Measurements from ENCODE around the gene NOP16. TPM values are rescaled to one million over a fixed set of nuclear protein-coding genes. Genes with fewer than 3 reads are reported as not detected.

Gene NOP16
- total and polyA plus RNA-seq, 2 experiments from 2014 or later = 22.9 to 64.0 TPM

DNA sequence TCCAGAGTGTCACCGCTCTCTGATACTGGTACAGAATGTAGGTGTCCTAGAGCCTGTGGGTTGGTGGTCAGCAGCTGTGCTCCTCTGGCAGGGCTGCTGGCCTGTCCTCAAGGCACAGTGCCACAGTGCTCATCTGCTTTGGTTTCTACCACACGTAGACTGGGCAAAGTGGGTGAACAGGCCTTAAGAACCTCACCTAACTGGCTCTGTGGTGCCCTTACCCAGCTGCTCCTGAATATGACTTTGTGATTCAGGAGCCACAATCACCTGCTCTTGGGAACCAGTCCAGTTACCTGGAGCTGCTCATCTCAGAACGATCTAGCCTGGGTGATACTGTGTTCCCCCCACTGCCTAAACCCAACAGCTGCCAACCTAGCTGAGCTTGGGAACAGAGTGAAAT is 6.4 kb downstream of the NOP16 start:
- TF ChIP-seq EZH2 (IDR thresholded peaks at IDR 0.05; ENCODE audit: borderline replicate concordance) (no peak), EZH2phosphoT487 (IDR thresholded peaks at IDR 0.05; ENCODE audit: low read depth, severe bottlenecking, unreplicated experiment) (no peak)
- TF ChIP-seq, protein P1, sequence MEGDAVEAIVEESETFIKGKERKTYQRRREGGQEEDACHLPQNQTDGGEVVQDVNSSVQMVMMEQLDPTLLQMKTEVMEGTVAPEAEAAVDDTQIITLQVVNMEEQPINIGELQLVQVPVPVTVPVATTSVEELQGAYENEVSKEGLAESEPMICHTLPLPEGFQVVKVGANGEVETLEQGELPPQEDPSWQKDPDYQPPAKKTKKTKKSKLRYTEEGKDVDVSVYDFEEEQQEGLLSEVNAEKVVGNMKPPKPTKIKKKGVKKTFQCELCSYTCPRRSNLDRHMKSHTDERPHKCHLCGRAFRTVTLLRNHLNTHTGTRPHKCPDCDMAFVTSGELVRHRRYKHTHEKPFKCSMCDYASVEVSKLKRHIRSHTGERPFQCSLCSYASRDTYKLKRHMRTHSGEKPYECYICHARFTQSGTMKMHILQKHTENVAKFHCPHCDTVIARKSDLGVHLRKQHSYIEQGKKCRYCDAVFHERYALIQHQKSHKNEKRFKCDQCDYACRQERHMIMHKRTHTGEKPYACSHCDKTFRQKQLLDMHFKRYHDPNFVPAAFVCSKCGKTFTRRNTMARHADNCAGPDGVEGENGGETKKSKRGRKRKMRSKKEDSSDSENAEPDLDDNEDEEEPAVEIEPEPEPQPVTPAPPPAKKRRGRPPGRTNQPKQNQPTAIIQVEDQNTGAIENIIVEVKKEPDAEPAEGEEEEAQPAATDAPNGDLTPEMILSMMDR (IDR thresholded peaks at IDR 0.05; ENCODE audit: poor library complexity) = no peak
- Histone ChIP-seq H3K9me2 (replicated peaks; ENCODE audit: insufficient read depth) (no peaks in the 10 kb centered on the region), H3K4me2 (no peak overlapping the region), H3K4me1 (ENCODE audit: insufficient read depth) (peaks cover 2% of the 10 kb centered on the region), H3K79me2 (peaks cover 13% of the 10 kb centered on the region), H4K20me1 (ENCODE audit: insufficient read depth, poor library complexity, severe bottlenecking) (no peaks in the 10 kb centered on the region), H3K9me3 (ENCODE audit: low read depth) (no peaks in the 10 kb centered on the region), H3K36me3 (replicated peaks; ENCODE audit: insufficient read depth, low read depth) (no peaks in the 10 kb centered on the region), H2AFZ (no peak overlapping the region), H3K4me3 (no peak overlapping the region), H3K27ac (no peak overlapping the region), H3K27me3 (no peaks in the 10 kb centered on the region)
- no peak for DNase-seq (ENCODE audit: low spot score)
- 94% methylated on average over 3 of the region's 3 CpGs for WGBS (ENCODE audit: low lambda C conversion rate, missing lambda C conversion rate)

DNA sequence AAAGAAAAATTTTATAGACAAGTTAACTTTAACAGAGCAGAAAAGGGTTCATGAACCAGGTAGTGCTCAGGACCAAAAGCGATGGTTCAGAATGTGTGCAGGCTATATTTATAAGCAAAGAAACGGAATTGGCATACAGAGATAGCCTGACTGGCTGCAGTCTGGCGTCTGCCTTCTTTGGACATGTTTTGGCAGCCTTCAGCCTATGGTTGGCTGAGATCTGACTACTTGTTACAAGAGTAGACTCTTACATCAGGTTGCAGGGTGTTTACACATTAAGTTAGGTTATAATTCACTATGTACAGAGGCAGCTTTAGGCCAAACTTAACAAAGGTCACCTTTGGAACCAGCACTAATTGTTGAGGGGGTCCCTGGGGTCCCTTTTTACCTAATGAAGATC is 7.0 kb downstream of the NOP16 start:
- Histone ChIP-seq H4K20me1 (ENCODE audit: insufficient read depth, poor library complexity, severe bottlenecking) (no peaks in the 10 kb centered on the region), H3K9me2 (replicated peaks; ENCODE audit: insufficient read depth) (no peaks in the 10 kb centered on the region), H3K36me3 (replicated peaks; ENCODE audit: insufficient read depth, low read depth) (no peaks in the 10 kb centered on the region), H2AFZ (no peak overlapping the region), H3K27ac (no peak overlapping the region), H3K4me1 (ENCODE audit: insufficient read depth) (no peaks in the 10 kb centered on the region), H3K9me3 (ENCODE audit: low read depth) (no peaks in the 10 kb centered on the region), H3K4me3 (no peak overlapping the region), H3K4me2 (no peak overlapping the region), H3K27me3 (no peaks in the 10 kb centered on the region), H3K79me2 (peaks cover 7% of the 10 kb centered on the region)
- DNase-seq (ENCODE audit: low spot score) = no peak
- TF ChIP-seq EZH2phosphoT487 (IDR thresholded peaks at IDR 0.05; ENCODE audit: low read depth, severe bottlenecking, unreplicated experiment) (no peak), EZH2 (IDR thresholded peaks at IDR 0.05; ENCODE audit: borderline replicate concordance) (no peak)
- TF ChIP-seq, protein P1 (IDR thresholded peaks at IDR 0.05; ENCODE audit: poor library complexity) = no peak
- 96% methylated on average over 3 of the region's 3 CpGs for WGBS (ENCODE audit: low lambda C conversion rate, missing lambda C conversion rate)

DNA sequence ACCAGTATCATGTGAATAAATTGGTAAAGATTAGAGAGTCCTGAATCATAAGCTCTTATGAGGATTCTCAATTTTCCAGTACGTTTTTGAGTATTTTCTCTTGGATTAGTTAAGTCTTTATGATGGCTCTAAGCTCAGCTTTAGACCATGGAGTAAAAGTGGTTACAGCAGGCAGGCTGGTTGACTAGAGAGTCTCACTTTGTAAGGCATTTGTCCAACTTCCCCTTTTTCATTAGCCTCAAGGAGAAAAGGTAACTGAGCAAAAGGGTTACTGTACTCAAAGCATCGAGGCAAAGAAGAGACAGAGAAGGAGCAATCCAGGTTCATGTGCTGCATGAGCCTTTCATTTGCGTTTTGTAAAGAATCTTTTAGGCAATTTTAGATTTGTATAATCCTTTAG is 8.5 kb downstream of the NOP16 start:
- H3K27ac ChIP-seq = no peak overlapping the region
- H3K79me2 ChIP-seq = no peaks in the 10 kb centered on the region
- no peaks in the 10 kb centered on the region for H3K4me1 ChIP-seq (ENCODE audit: insufficient read depth)
- no peak overlapping the region for H2AFZ ChIP-seq
- no peaks in the 10 kb centered on the region for H3K27me3 ChIP-seq
- H3K9me2 ChIP-seq (replicated peaks; ENCODE audit: insufficient read depth) = no peaks in the 10 kb centered on the region
- no peak overlapping the region for H3K4me3 ChIP-seq
- no peaks in the 10 kb centered on the region for H3K9me3 ChIP-seq (ENCODE audit: low read depth)
- no peak for DNase-seq (ENCODE audit: low spot score)
- WGBS (ENCODE audit: low lambda C conversion rate, missing lambda C conversion rate) = 93% methylated on average over 3 of the region's 3 CpGs
- no peaks in the 10 kb centered on the region for H3K36me3 ChIP-seq (replicated peaks; ENCODE audit: insufficient read depth, low read depth)
- H4K20me1 ChIP-seq (ENCODE audit: insufficient read depth, poor library complexity, severe bottlenecking) = no peaks in the 10 kb centered on the region
- TF ChIP-seq EZH2phosphoT487 (IDR thresholded peaks at IDR 0.05; ENCODE audit: low read depth, severe bottlenecking, unreplicated experiment) (no peak), EZH2 (IDR thresholded peaks at IDR 0.05; ENCODE audit: borderline replicate concordance) (no peak)
- TF ChIP-seq, protein P1 (IDR thresholded peaks at IDR 0.05; ENCODE audit: poor library complexity) = no peak
- H3K4me2 ChIP-seq = no peak overlapping the region
